Measurements from ENCODE around the gene DRC1. TPM values are rescaled to one million over a fixed set of nuclear protein-coding genes. Genes with fewer than 3 reads are reported as not detected.
A peak's percentile ranks its signal among the peaks of the same experiment; 100 is the strongest.

Gene DRC1
- total and polyA plus RNA-seq, 7 experiments from 2014 or later: 0.29 TPM; not detected in 6

DNA sequence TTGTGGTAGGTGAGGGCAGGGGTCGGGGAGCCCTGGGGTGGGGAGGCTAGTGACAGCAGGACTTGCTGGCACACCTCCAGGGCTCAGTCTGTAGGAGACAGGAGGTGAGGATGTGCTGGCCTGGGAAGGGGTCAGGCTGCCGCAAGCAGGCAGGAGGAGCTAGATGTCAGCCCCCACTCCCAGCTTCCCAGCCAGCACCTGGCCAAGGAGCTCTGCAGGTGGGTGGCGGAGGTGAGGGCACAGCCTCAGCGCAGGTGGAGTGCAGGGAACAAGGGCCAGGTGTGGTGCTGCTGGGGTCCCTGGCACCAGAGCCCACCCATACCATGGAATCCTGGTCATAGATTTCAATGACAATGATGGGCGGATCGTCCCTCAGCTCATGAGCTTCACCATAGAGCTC, 73.3 kb downstream of the DRC1 start:
- Mint-ChIP-seq H3K27me3 (no peaks in the 10 kb centered on the region), H3K9me3 (peaks cover 0 to 8% (median 2%) of the 10 kb centered on the region in 11 donors), H3K4me3 (no peak overlapping the region), H3K27ac (no peak overlapping the region), H3K4me1 (peaks cover 0 to 10% (median 4%) of the 10 kb centered on the region in 7 donors), H3K36me3 (peaks cover 0 to 7% (median 0%) of the 10 kb centered on the region in 5 donors)
- DNase-seq: no peak
- no peaks in the 10 kb centered on the region for H3K9me3 ChIP-seq (ENCODE audit: control insufficient read depth in 2 of 3, low read length in 3 of 3)
- H3K27ac ChIP-seq (ENCODE audit: low read depth, low read length): no peak overlapping the region
- H3K4me3 ChIP-seq (ENCODE audit: low read length): no peak overlapping the region
- ChIA-PET POLR2A (no interaction called here), CTCF (no interaction called here)
- H3K27me3 ChIP-seq (ENCODE audit: control insufficient read depth in 2 of 2, insufficient read depth in 2 of 2, low read length in 2 of 2): no peaks in the 10 kb centered on the region
- no peaks in the 10 kb centered on the region for H3K36me3 ChIP-seq (ENCODE audit: control insufficient read depth in 2 of 3, insufficient read depth in 3 of 3, low read length in 3 of 3)
- intact Hi-C loops (cut with micrococcal nuclease): no loop called here
- H3K4me1 ChIP-seq (ENCODE audit: control insufficient read depth in 2 of 2, insufficient read depth in 2 of 2, low read length in 2 of 2): no peaks in the 10 kb centered on the region
- ATAC-seq: no peak

DNA sequence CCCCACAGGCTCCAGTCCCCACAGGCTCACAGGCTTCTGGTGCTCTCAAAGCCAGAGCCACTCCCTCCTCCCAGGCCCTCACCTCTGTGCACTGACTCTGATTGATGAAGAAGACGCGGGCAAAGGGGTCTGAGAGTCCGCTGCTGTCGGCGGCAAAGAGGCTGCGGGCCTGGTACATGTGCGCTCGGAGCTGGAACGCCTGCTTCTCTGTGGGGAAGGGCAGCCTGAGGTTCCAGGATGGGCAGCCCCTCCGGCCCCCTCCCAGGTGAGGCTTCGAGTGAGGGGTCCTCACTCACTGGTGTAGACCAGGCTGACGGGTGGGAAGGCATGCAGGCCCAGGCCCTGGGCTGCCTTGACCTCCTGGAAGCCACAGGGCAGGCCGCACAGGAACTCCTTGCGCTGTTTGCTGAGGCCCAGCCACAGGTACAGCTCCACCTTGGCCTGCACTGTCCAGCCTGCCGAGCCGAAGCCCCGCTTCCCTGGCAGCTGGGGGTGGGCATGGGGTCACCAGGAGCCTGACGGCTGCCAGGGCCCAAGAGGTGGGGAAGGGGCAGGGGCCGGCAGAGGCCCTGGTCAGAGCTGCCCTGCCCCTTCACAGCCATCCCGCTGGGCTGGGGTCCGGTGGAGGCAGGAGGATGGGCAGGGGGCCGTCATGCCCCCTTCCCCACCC, 74.2 kb downstream of the DRC1 start:
- Mint-ChIP-seq H3K27me3 (no peaks in the 10 kb centered on the region), H3K9me3 (peaks cover 0 to 6% (median 0%) of the 10 kb centered on the region in 11 donors), H3K4me3 (no peak overlapping the region), H3K36me3 (peaks cover 0 to 5% (median 0%) of the 10 kb centered on the region in 5 donors), H3K4me1 (peaks cover 0 to 10% (median 4%) of the 10 kb centered on the region in 7 donors), H3K27ac (no peak overlapping the region)
- H3K4me3 ChIP-seq (ENCODE audit: low read length): no peak overlapping the region
- H3K36me3 ChIP-seq (ENCODE audit: control insufficient read depth in 2 of 3, insufficient read depth in 3 of 3, low read length in 3 of 3): no peaks in the 10 kb centered on the region
- intact Hi-C loops (cut with micrococcal nuclease): no loop called here
- ChIA-PET CTCF (no interaction called here), POLR2A (no interaction called here)
- no peak for DNase-seq
- H3K9me3 ChIP-seq (ENCODE audit: control insufficient read depth in 2 of 3, low read length in 3 of 3): no peaks in the 10 kb centered on the region
- H3K27me3 ChIP-seq (ENCODE audit: control insufficient read depth in 2 of 2, insufficient read depth in 2 of 2, low read length in 2 of 2): no peaks in the 10 kb centered on the region
- no peaks in the 10 kb centered on the region for H3K4me1 ChIP-seq (ENCODE audit: control insufficient read depth in 2 of 2, insufficient read depth in 2 of 2, low read length in 2 of 2)
- no peak overlapping the region for H3K27ac ChIP-seq (ENCODE audit: low read depth, low read length)
- ATAC-seq: no peak

DNA sequence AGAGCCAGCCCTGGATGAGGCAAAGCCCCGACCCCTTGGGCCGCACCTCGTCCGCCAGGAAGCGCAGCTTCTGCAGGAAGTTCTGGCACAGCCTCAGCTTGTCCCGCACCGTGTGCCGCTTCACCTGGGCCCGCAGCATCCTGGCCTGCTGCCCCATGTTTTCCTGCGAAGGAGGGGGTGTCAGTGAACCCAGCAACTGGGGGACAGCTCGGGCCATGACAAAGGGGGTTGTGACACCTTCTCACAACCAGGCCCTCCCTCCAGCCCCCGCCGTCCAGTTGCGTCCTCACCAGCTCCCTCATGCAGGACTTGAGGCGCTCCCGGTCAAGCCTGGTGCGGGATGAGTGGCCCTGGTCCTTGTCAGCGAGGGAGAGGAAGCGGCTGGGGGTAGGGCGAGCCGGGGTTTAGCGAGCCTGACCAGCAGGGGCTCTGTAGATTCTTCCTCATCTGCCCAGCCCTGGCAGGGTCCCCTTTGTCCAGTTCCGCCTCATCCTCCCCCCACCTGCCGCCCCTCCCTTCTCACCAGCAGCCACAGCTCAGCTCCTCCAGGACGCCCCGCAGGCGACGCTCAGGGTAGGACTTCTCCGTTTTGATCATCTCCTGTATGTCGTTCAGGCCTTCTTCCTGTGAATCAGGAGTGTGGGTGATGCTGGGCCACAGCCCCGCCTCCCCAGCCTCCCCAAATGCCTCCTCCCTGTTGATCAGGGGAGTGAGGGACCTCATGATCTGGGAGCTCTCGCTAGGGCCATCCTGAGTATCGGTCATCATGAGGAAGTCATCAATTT, 75.6 kb downstream of the DRC1 start:
- H3K27ac Mint-ChIP-seq: peak overlapping the region in 2 of 9 donors; percentile 24 to 85
- H3K4me1 Mint-ChIP-seq: peaks cover 0 to 10% (median 4%) of the 10 kb centered on the region in 7 donors
- H3K27me3 ChIP-seq (ENCODE audit: control insufficient read depth in 2 of 2, insufficient read depth in 2 of 2, low read length in 2 of 2): no peaks in the 10 kb centered on the region
- H3K27me3 Mint-ChIP-seq: no peaks in the 10 kb centered on the region
- H3K36me3 ChIP-seq (ENCODE audit: control insufficient read depth in 2 of 3, insufficient read depth in 3 of 3, low read length in 3 of 3): no peaks in the 10 kb centered on the region
- no peaks in the 10 kb centered on the region for H3K36me3 Mint-ChIP-seq
- no peaks in the 10 kb centered on the region for H3K9me3 Mint-ChIP-seq
- ATAC-seq: peak; percentile 28
- H3K27ac ChIP-seq (ENCODE audit: low read depth, low read length): no peak overlapping the region
- intact Hi-C loops (cut with micrococcal nuclease): no loop called here
- CTCF ChIA-PET: no interaction called here
- no peaks in the 10 kb centered on the region for H3K4me1 ChIP-seq (ENCODE audit: control insufficient read depth in 2 of 2, insufficient read depth in 2 of 2, low read length in 2 of 2)
- no peaks in the 10 kb centered on the region for H3K9me3 ChIP-seq (ENCODE audit: control insufficient read depth in 2 of 3, low read length in 3 of 3)
- no peak overlapping the region for H3K4me3 ChIP-seq (ENCODE audit: low read length)
- POLR2A ChIA-PET: no interaction called here
- H3K4me3 Mint-ChIP-seq: peak overlapping the region in 3 of 10 donors; percentile 20 to 82 (median 25)
- DNase-seq: peak in 1 of 9 donors; percentile 41

DNA sequence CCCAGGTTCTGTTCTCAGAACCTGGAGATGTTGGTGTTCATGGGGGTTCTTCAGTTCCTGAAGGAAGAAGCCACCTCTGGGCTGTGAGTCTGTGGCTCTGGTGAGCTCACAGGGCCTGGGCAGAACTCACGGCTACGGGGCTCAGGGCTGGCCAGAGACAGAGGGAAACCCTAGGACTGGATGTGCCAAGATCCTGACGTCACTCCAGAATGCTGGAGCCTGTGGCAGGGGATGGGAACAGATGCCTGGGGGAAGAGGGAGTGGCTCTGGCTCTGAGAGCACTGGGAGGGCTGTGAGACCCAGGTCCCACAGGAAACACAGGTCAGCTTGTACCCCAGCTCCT, 76.2 kb downstream of the DRC1 start, which contains the start of gene OTOF:
TSS of gene OTOF (minus strand) at position 214 of the 343 bp plus-strand sequence.
- Mint-ChIP-seq H3K9me3 (no peaks in the 10 kb centered on the region), H3K27ac (peak within 1 kb of the TSS in 2 of 9 donors; percentile 24 to 85)

DNA sequence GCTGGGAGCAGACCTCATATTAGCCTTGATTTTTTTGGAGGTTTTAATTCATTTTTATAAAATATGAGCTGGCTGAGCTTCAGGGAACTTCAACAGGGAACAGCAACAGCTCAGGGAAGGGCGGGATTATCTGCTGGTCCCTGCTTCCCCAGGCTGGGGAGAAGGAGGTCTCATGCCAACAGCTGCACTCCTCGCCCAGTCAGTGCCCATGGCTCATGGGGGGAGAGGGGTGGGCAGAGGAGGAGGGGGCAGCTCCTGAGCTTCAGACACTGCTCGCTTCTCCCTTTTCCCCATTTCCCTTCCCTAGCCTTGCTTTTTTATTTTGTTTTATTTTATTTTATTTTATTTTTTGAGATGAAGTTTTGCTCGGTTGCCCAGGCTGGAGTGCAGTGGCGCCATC, 76.6 kb downstream of the DRC1 start:
- H3K4me1 ChIP-seq (ENCODE audit: control insufficient read depth in 2 of 2, insufficient read depth in 2 of 2, low read length in 2 of 2): no peaks in the 10 kb centered on the region
- Mint-ChIP-seq H3K27me3 (no peaks in the 10 kb centered on the region), H3K27ac (no peak overlapping the region), H3K4me3 (no peak overlapping the region), H3K4me1 (peaks cover 0 to 10% (median 4%) of the 10 kb centered on the region in 7 donors), H3K36me3 (no peaks in the 10 kb centered on the region), H3K9me3 (no peaks in the 10 kb centered on the region)
- ChIA-PET POLR2A (no interaction called here), CTCF (no interaction called here)
- no peaks in the 10 kb centered on the region for H3K36me3 ChIP-seq (ENCODE audit: control insufficient read depth in 2 of 3, insufficient read depth in 3 of 3, low read length in 3 of 3)
- no peaks in the 10 kb centered on the region for H3K27me3 ChIP-seq (ENCODE audit: control insufficient read depth in 2 of 2, insufficient read depth in 2 of 2, low read length in 2 of 2)
- H3K4me3 ChIP-seq (ENCODE audit: low read length): no peak overlapping the region
- DNase-seq (no peak), ATAC-seq (no peak)
- intact Hi-C loops (cut with micrococcal nuclease): no loop called here
- no peak overlapping the region for H3K27ac ChIP-seq (ENCODE audit: low read depth, low read length)
- H3K9me3 ChIP-seq (ENCODE audit: control insufficient read depth in 2 of 3, low read length in 3 of 3): no peaks in the 10 kb centered on the region

More for the DNA sequence above, 76.2 kb downstream of the DRC1 start, which contains the start of gene OTOF:
- H3K9me3 ChIP-seq (ENCODE audit: control insufficient read depth in 2 of 3, low read length in 3 of 3): no peaks in the 10 kb centered on the region
- no peak for ATAC-seq
- no peaks in the 10 kb centered on the region for H3K4me1 ChIP-seq (ENCODE audit: control insufficient read depth in 2 of 2, insufficient read depth in 2 of 2, low read length in 2 of 2)
- H3K27me3 Mint-ChIP-seq: no peaks in the 10 kb centered on the region
- no peak within 1 kb of the TSS for H3K27ac ChIP-seq (ENCODE audit: low read depth, low read length)
- H3K36me3 ChIP-seq (ENCODE audit: control insufficient read depth in 2 of 3, insufficient read depth in 3 of 3, low read length in 3 of 3): no peaks in the 10 kb centered on the region
- no peaks in the 10 kb centered on the region for H3K27me3 ChIP-seq (ENCODE audit: control insufficient read depth in 2 of 2, insufficient read depth in 2 of 2, low read length in 2 of 2)
- intact Hi-C loops (cut with micrococcal nuclease): no loop called here
- no peak for DNase-seq
- H3K4me1 Mint-ChIP-seq: peaks cover 0 to 10% (median 4%) of the 10 kb centered on the region in 7 donors
- peak within 1 kb of the TSS in 3 of 10 donors; percentile 20 to 82 (median 25) for H3K4me3 Mint-ChIP-seq
- H3K36me3 Mint-ChIP-seq: no peaks in the 10 kb centered on the region
- H3K4me3 ChIP-seq (ENCODE audit: low read length): no peak within 1 kb of the TSS
- ChIA-PET POLR2A (no interaction called here), CTCF (no interaction called here)

DNA sequence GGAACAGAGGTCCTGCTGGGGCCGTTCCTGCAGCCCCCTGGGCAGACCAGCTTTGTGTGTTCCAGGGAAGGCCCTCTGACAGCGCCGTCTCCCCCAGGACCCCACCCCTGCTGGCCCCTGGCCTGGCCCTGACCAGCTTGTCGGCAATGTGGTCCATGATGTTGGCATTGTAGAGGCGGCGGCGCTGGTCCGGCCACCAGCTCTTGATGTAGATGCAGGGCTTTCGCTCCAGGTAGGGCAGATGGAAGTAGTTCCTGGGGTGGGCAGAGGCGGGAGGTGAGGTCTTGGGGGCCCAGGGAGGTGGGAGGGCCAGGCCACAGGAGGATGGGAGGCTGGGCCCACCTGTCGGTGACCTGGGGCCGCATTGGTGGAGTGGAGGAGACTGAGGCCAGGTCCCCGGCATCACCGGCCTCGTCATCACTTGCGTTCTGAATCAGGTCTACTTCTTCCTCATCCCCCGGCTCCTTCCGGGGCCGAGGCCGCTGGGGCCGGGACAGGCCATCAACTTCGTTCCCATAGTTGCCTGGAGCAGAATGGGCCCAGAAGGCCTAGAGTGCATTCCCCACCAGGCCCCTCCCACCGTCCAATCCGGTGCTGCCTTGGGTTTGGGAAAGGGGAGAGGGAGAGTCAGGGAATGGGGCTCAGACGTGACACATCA, 77.5 kb downstream of the DRC1 start:
- no peak overlapping the region for H3K27ac ChIP-seq (ENCODE audit: low read depth, low read length)

More for the DNA sequence above, 77.5 kb downstream of the DRC1 start:
- no peaks in the 10 kb centered on the region for H3K27me3 Mint-ChIP-seq
- Histone ChIP-seq H3K4me1 (ENCODE audit: control insufficient read depth in 2 of 2, insufficient read depth in 2 of 2, low read length in 2 of 2) (no peaks in the 10 kb centered on the region), H3K36me3 (ENCODE audit: control insufficient read depth in 2 of 3, insufficient read depth in 3 of 3, low read length in 3 of 3) (no peaks in the 10 kb centered on the region), H3K27me3 (ENCODE audit: control insufficient read depth in 2 of 2, insufficient read depth in 2 of 2, low read length in 2 of 2) (no peaks in the 10 kb centered on the region), H3K4me3 (ENCODE audit: low read length) (no peak overlapping the region), H3K9me3 (ENCODE audit: control insufficient read depth in 2 of 3, low read length in 3 of 3) (no peaks in the 10 kb centered on the region)
- intact Hi-C loops (cut with micrococcal nuclease): no loop called here
- DNase-seq (no peak), ATAC-seq (no peak)
- H3K36me3 Mint-ChIP-seq: no peaks in the 10 kb centered on the region
- no peak overlapping the region for H3K4me3 Mint-ChIP-seq
- no peaks in the 10 kb centered on the region for H3K9me3 Mint-ChIP-seq
- CTCF ChIA-PET: no interaction called here
- POLR2A ChIA-PET: no interaction called here
- peaks cover 0 to 10% (median 4%) of the 10 kb centered on the region in 7 donors for H3K4me1 Mint-ChIP-seq
- no peak overlapping the region for H3K27ac Mint-ChIP-seq
